Stimulated activated CD4-positive, alpha-beta T cell treated with anti-CD3 and anti-CD28 coated beads, Interleukin-4, amount 100 ng/mL, for 4 hours (primary cell): Measurements from ENCODE around the gene SEMA7A.

Experiments used
- DNase-seq, 2 experiments: peaks; one replicate each; pipeline ENCODE4 v3.0.0-alpha.2; 2020

The SEMA7A gene

DNA sequence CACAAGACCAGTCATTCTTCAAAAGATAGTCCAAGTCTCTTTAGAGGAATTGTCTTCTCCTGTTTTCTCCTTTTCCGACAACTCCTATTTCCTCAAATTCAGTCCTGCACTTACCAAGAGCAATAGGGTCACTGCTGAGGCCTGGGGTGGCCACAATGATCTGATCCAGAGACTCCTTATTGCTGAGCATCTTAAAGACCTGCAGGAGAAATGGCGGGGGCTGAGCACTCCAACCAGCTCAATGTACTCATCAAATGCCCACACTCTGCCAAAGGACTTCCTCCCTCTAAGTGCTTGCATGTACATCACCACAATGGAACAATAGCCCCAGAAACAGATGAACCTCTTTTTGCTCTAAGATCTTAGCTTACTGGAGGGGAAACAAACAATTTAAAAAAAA lies 17.6 kb upstream of the SEMA7A start:
- DNase-seq = no peak

DNA sequence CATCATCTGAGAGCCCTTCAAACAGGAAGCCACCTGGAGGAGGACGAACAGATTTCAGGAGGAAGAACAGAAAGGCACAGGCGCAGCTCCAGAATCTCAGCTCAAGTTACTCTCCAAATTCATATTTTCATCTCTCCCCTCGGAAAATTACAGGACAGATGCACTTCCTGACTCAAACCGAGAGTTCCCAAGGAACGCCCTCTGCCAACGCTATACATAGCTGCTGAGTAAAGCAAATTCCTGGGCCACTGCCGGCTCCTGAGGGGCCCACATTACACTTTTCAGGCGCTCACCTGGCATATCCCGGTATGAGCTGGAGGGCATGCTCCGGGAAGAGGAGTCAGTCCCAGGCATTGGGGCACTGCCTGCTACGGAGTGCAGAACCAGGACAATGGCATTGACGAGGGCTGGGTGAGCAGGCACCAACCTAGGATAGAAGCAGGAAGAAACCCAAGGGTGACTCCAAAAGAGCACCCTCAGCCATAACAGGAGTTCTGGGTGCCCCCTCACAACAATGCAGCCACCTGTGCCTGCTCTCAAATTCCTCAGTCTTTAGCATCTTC lies 16.0 kb upstream of the SEMA7A start:
- DNase-seq = no peak

DNA sequence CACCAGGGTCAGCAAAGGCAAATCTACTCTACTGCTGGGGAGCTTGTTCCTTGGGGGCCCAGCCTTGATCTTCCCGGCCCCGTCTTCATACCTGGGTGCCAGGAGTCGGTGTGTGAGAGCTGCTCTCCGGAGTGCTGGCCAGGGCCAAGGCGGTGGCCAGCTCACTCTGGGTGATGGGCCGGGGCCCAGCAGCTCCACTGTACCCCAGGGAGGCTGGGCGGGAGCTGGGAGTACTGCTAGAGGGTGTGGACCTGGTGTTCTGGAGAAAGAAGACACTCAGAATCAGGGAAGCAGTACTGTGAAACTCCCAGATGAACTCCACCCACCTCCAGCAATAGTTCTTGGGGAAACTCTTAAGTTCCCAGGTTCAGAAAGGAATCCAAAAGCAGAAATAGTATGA lies 15.3 kb upstream of the SEMA7A start:
- no peak for DNase-seq

DNA sequence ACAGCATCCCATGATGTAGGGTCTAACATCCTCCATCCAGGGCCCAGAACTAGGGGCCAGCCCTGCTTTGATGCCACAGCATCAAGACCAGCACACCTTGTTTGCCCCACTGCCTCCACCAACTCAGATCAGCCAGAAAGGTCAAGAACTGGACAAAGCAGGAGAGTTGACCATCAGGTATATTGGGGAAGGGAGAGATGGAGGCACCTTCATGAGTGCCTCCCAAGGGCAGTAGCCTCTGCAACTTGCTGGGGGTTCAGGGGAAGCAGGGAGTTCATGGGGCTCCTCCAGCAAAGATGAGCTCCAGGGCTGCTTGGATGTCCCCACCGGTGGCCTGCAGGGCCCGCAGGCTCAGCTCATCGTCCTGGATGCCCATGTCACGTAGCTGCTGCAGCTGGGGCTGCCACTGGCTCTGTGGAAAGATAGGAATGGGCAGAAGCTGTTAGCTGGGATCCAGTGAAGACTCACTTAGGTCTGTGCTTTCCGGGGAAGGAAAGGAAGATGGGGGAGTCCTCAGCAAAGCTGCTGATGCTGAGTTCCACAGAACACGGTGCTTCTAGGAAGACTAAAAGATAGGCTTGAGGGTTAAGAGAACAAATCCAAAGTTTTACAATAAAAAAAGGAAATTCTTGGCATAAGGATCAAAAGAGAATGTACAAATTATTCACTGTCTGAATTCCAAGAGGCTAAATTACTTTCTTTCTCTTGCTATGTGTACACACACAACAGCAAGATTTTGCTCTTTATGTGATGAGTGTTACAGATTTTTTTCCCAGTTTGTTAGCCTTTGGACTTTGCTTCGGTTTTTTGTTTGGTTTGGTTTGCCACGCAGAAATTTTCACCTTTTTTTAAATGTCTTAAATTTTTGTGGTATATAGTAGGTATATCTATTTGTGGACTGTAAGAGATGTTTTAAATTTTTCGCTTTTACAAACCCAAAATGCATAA lies 12.3 kb upstream of the SEMA7A start:
- DNase-seq = no peak

DNA sequence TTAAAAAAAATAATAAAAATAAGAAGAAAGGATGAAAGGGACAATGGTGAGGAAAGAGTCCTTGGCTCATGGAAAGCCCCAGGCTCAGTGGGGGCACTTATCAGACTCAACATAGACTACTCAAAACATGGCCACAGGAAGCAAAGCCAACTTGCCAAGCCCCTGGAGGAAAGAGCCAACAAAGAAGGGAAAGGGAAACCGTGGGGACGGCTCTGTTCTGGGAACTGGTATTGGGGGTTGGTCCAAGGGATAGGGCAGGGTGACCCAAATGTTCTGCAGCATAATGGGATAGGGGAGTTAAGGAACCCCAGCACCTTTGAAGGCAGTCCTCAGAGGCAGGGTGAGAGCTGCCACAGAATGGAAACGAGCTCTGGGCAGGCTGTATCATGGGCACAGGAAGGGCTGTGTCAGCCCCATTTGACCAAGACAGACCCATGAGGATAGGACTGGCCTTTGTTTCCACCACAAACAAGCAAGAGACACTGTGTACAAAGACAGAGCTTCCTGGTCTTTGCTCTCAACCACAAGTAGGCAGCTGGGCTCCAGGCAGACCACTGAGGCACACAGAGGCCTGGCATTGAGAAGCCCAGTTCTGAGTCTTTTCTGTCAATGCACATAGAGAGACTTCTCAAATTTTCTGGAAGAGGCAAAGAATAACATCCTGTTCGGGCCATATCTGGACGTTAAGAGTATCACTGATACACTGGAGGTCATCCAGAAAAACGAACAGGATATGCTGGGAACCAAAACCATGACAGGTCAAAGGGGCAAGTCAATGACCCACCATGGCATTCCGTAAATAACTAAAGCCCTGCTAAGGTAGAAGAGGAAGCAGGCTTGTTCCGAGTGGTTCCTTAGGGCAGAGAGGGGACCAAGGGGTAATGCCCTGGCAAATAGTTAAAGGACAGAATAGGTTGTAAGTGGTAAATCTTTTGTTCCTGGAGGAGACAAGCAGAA lies 10.6 kb upstream of the SEMA7A start:
- DNase-seq = no peak

DNA sequence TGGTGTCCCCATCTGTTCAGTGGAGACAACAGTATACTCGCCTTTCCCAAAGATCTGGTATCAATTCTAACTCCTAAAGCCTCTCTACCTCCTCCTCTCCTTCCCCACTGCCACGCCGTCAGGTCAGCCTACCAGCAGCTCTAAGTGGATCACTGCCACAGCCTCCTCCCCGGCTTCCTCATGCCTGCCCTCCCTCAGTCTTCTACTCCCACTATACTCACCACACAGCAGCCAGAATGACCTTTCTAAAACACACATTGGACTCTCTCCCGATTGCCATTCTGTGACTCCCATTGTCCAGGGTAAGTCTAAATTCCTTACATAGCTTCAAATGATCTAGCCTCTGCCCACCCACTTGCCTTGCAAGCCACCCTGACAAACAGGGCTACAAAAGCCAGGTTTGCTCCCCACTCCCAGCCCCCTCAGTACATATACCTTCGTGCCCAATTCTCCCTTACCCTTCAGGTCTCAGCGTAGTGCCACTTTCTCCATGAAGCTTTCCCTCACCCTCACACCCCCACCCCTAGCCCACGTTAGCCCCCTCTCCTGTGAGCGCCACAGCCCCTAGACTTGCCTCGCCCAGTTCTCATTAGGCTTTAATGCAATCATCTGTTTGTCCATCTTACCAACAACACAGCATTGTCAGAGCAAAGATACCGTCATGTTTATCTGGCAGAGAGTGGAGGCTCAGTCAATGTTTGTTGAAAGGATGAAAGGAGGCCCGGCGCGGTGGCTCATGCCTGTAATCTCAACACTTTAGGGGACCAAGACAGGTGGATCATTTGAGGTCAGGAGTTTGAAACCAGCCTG lies 9.5 kb upstream of the SEMA7A start:
- no peak for DNase-seq

DNA sequence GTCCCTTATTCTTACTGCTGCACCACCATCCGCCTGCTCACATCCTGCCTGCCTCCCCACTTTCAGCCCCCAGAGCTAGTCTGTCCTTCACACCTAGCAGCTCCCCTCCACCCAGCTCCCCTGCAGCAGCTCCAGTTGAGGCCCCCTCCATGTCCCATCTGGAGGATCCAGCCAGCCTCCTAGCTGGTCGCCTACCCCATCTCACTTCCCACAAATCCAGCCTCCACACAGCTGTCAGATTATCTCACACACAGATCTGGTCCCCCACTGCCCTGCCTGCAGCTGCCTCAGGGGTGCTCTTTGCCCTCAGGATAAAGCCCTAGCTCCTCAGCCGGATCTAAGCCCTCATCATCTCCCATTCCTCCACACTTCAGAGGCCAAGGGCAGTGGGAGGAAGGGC lies 8.8 kb upstream of the SEMA7A start:
- DNase-seq = no peak

DNA sequence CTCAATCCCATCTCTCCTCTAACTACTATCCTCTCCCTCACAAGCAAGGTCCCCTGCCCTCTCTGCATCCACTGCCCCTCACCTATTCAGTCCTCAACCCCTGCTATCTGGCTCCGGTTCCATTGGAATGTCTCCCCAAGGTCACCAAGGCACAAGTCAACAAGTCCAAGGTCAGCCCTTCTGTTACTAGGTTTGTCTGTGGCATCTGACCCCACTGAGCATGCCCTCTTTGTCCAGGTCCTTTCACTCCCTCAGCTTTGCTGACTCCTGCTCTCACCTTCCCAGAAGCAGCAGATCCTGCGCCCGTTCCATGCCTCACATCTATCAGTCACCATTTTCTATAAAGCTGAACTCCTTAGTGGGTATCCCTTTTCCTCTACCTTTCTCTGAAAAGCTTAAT lies 8.3 kb upstream of the SEMA7A start:
- DNase-seq = no peak

DNA sequence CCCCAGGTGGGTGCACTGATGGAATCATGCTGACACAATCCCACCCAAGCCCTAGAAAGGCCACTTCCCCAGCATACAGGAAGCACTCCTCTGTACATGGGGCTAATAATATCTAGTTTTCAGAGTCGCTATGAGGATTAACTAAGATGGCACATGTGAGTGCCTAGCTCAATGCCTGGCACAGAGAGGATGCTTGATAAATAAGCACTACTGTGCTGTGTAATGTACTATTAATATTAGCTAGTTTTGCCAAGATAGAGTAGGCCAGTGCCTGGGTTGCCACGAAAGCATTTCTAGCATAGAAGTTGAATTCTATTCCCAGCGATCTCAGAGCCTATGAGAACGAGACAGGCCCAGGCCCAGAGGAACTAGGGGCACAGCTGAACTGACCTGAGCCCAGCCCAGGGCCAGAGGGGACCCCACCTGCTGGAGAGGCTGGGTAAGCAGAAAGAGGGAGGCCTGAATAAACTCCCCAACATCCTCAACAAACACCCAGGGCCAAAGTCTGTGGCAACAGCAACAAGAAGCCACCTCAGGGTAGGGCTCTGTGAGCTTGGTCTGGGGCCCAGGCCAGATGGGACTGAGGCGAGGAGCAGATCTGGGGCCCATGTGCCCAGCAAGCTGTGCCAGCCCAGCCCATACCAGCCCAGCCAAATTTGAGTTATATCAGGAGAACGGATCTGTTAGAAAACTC lies 7.6 kb upstream of the SEMA7A start:
- DNase-seq = no peak

DNA sequence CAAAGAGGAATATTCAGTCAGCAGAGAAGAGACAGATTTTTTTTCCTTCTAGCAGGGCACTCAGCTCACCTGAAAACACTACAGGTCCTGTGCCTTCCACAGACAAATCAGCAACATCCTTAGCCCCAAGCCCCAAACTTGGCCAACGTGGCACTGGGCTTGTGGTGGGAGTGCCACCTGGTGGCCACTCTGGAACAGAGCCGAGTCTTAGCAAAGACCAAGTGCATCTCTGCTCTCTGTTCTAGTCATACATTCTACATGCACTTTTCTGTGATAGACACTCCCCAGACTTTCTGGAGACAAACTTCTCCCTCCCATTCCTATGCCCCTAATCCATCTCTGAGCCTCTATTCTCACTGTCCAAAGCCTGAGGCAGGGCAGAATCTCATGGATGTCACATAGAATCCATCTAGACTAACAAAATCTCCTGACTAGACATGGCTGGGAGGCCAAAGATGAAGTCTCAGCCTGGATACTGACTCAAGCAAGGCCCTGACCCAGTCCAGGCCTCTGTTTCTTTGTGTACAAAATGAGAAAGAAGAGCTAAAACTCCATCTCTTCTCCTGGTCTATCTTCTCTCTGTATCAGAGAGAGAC lies 5.1 kb upstream of the SEMA7A start:
- peak; percentile 75 to 79 for DNase-seq

DNA sequence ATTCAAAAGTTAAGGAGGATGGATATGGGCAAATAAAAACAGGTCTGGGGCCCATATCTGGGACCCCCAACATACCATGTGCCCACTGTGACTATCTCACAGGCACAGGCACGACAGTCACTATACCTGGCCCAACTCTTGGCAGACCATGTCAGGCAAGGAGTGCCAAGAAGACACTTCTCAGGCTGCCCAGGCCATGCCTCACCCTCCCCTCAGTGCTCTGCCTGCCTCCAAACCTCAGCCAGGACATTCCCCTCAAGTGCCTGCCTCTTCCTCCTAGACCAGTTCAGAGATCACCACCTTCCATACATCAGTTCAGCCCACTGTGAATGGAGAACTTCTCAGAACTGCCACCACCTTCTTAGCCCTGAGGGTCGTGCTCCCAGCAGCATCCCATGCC lies 4.4 kb upstream of the SEMA7A start:
- no peak for DNase-seq

DNA sequence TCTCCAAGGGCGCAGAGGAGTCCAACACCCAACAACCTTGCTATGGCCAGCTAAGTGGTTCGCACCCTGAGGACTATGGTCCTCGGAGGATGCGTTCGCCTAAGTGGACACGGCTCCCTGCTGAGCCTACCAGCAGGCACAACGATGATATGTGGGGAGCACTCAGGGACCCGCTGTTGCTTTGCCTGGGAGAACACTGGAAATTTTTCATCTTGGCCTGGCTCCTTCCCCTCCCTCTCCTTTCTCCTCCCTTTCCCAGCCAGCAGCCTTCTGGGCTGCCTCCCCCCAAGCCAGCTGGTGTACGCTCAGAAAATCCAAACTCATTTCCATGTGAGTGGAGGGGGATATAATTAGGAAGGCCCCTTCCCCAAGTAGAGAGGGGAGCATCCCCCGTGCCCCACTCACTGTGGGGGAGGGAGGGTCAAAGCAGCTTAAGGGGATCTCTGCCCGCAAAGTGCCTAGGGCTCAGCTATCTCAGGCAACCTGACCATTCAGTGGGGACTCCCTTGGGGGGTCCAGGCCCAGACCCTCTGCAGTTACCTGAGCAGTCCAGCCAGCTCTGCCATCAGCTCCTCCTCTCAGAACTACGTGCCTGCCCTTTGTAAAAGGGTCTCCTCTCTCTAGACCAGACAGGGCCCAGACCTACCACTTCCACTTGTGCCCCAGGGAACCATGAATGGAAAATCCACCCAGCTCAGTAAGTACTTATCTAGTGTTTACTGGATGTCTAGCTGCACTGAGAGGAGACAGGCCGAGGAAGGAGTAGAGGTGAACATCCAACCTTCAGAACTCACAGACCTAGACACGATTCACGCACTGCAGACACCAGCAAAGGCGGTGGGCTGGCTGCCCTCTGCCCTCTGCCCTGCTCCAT lies 742 bp upstream of the SEMA7A start:
- no peak for DNase-seq

DNA sequence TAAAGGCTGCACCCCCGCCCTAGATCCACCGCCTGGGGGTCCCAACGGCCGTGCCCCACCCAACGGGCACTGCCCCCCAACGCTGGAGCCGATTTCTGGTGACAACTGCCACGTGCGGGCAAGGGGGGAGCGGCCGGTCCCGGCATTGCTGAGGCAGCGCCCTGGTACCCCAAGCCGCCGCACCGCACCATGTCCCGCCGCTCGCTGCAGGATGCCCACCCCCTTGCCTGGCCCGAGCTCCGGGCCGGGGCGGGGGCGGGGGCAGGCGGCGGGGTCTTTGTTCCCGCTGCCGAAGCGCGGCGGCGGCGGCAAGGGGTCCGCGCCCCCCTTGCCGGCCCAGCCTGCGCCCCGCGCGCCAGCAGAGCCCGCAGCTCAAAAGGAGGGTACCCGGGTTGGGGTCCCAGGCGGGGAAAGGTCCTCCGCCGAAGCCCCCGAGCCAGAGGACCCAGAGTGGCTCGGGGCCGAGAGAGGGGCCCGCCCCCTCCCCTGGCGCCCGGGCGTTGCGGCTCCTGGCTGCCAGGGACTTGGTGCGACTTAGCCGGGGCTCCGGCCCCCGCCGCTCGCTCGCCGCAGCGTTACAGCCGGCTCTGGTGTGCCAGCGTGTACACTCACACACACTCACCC lies 678 bp downstream of the SEMA7A start:
- no peak for DNase-seq

DNA sequence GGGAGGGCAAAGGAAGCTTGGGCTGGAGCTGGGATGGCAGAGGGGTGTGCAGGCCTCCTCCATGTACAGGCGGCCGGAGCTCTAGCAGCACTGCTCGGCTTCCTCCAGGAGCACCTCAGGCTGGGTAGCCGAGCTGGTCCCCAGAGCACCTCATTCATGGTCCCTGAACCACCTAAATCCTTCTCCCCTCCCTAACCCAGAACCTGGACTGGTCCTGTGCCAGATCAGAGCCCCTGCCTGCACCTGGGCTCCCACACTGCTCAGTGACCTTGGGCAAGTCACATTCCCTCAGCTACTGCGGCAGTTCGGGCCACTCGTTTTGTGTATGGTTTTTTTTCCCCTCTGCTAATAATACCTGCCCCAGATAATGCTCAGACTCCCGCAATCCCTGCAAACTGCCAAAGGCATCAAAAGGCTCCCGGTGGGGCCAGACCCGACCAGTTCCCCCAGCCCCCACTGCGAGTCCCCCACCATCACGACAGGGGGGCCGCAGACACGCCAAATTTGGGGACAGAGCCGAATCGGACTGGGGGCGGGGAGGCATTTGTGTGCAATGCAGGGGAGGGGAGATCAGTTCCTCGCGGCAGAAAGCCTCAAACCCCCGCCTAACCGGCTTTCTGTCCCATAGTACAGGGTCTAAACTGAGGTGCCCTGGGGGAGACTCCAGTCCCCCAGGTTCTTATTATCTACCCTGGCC lies 1.3 kb downstream of the SEMA7A start:
- DNase-seq = no peak

DNA sequence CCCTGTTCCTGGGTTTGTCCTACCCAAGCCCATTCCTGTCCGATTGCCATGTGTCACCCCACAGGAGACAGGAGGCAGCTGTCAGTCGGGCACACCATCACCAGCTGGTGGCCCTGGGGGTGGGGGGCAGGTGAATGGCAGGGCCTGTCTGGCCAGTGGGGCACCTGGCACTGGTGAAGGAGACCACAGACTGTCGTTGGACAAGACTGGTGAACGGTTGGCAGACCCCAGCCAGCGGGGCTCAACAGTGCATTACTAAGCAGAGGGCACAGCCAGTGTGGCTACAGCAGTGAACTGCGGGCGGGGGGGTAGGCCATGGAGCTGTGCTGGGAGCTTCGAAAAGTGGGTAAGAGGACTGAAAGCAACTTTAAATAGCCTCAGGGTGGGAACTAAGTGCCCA lies 2.1 kb downstream of the SEMA7A start:
- no peak for DNase-seq

DNA sequence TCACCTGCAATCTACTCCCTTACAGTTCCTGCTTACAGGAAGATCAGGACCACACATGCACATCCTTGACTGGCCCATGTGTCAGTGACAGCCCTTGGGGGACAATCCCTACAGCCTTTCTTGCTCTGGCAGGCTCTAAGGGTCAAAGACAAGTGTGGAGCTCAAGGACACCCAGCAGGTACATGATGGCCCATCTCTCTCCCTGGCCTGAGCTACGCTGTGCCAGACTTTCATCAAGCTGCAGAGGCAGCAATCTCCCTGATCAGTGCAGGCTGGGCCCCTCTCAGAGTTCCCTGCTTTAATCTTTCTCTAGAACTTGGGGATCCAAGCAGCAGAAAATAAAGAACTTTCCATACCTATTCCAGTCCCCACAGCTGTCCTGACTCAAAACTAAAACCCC lies 2.6 kb downstream of the SEMA7A start:
- no peak for DNase-seq

DNA sequence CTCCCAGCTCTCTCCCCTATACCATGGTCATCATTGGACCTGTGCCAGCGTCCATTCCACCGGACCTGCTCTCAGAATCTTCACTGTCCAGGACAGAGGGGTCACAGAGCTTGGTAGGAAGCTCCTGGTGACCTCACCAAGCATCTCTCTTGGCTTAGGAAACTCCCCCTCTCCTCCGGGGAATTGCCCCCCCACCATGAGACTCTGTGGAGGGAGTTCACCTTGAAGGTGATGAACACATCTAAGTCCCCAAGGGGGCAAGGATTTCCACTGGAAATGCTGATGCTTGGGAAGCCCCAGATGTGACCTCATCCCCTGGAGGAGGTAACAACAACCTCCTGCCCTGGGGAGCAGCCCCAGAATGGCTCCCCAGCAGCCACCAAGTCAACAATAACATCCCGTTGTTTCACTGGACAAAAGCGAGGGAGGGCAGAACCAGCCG lies 3.2 kb downstream of the SEMA7A start:
- no peak for DNase-seq

DNA sequence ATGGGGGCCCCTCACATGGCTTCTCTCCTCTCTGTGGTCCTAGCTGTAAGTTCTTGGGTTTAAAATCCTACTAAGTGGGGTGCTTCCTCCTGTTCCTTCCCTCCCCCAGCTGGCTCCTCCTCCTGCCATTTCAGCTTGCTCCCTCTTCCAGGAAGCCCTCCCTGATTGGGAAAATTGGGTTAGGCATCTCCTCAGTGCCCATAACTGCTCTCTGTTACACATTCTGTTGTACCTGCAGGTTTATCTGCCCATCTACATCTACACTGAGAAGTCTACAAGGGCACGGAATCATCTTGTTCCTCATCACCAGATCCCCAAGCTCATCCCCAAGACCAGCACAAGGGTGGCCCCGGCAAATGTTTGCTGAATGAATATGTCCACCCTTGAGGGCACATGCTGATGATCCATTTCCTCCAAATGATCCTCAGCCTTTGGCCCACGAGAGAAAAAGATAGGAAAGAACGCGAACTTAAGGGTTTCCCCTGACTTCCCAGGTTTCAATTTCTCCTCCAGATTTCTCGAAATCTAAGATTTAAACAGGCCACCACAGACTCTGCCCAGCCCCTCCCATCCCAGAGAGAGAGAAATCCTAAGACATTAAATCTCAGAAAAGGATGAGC lies 3.9 kb downstream of the SEMA7A start:
- no peak for DNase-seq
